Heart right ventricle (tissue), 16 donors: Measurements from ENCODE around the gene GNG11. TPM values are rescaled to one million over a fixed set of nuclear protein-coding genes. Genes with fewer than 3 reads are reported as not detected.

ENCODE experiments used
- ATAC-seq, 8 donors: fragments of 200-7000 bp; cut with Tn5 transposase; one replicate each; pipeline ENCODE4 v1.9.1; 2020; ENCODE audit warnings: mild to moderate bottlenecking in 8 of 8, moderate library complexity in 8 of 8, moderate number of reproducible peaks in 1 of 8
- DNase-seq, 2 donors: peaks; one replicate each; pipeline ENCODE4 v3.0.0-alpha.2; 2020
- H3K27ac ChIP-seq, 10 donors: fragments of 200-600 bp; sonication (generic) in 2 of 10; one replicate each; pipeline versions ENCODE4 v1.5.0 to v1.8.0; 2020 to 2022; ENCODE audit warnings: mild to moderate bottlenecking in 3 of 10
- H3K27me3 ChIP-seq, 7 donors: fragments of 200-600 bp; one replicate each; pipeline ENCODE4 v1.8.0; 2021 to 2022; ENCODE audit warnings: mild to moderate bottlenecking in 2 of 7
- H3K36me3 ChIP-seq, 9 donors: fragments of 200-600 bp; sonication (generic) in 1 of 9; one replicate each; pipeline versions ENCODE4 v1.5.0 to v1.8.0; 2020 to 2022; ENCODE audit warnings: mild to moderate bottlenecking in 2 of 9
- H3K4me1 ChIP-seq, 9 donors: fragments of 200-600 bp; sonication (generic) in 1 of 9; one replicate each; pipeline versions ENCODE4 v1.5.0 to v1.8.0; 2020 to 2022; ENCODE audit warnings: mild to moderate bottlenecking in 4 of 9
- H3K4me3 ChIP-seq, 10 donors: fragments of 200-600 bp; sonication (generic) in 2 of 10; one replicate each; pipeline versions ENCODE4 v1.5.0 to v1.8.0; 2020 to 2022; ENCODE audit warnings: mild to moderate bottlenecking in 7 of 10, moderate library complexity in 2 of 10
- H3K9me3 ChIP-seq, 11 donors: fragments of 200-600 bp in 10 of 11; sonication (generic) in 2 of 11; one replicate each; pipeline versions ENCODE4 v1.5.0 to v1.8.0; 2013 to 2022; ENCODE audit warnings: mild to moderate bottlenecking in 2 of 11, control low read depth in 1 of 11, moderate library complexity in 1 of 11
- CTCF ChIP-seq, 9 donors: fragments of 200-600 bp; sonication (generic) in 2 of 9; IDR thresholded peaks; one replicate each; pipeline versions ENCODE4 v1.5.0 to v1.8.0; 2021 to 2022; ENCODE audit warnings: antibody characterized with exemption in 9 of 9, mild to moderate bottlenecking in 5 of 9, moderate library complexity in 1 of 9
- WGBS, 2 donors: extraction: QIAGEN DNeasy Blood & Tissue Kit; methylation state at CpG; one replicate each; pipeline ENCODE4 v1.1.7; 2013; ENCODE audit warnings: inconsistent platforms in 1 of 2; 5-methylcytosine and 5-hydroxymethylcytosine counted together
- intact Hi-C, 10 donors: fragments of 100-400 bp; cut with DNase I; formaldehyde crosslinking; loops; one replicate each; pipeline versions ENCODE4 v1.11.1 to v1.14.2; 2022
- polyA plus RNA-seq, 2 donors: library from polyadenylated mRNA; stranded (reverse); fragments of 200-250 nt; gene quantifications; one replicate each; pipeline ENCODE4 v1.2.3, GENCODE V29; 2013
- total RNA-seq, 10 donors: library from RNA; stranded (reverse); fragmentation: NEBNext Ultra II Directional in 3 of 10; extraction: Animal tissue kit (Norgen Biotek cat#: 25700) in 3 of 10; gene quantifications; one replicate each; pipeline versions ENCODE4 v1.2.1 to v1.2.4, GENCODE V29; 2021 to 2023
- donor health status: Arrhythmogenic right ventricular cardiomyopathy.
- donor health status: ischemic (EF 13 %, LVEDD 7.1; RV severe dilation, severe dysfunction).
- donor health status: healthy with polysubstance abuse.
- donor health status: DM: no; HTN: yes; CAD: no.
- donor health status: DM: no; HTN: no; CAD: no.
- donor health status: ischemic (EF 25% LVEDD 6.9; RV normal size, moderate dysfunction).
- donor health status: ischemic (EF 25% LVEDD 5.7; RV mildly dilated, moderate dysfunction).
- donor health status: healthy.
- donor health status: DM: yes; HTN: yes; CAD: no.
- donor health status: Ischemic cardiomyopathy.
- donor health status: ischemic (EF 35%, LVEDD 5.7; RV mildly dilated, moderate dysfunction).
- donor health status: nonischemic (EF 11% LVEDD 7.7; RV severe dilation, severe dysfunction).
- donor health status: DM: yes; HTN: yes; CAD: no.
- donor health status: PGD.
- donor health status: ischemic (EF 29% LVEDD 5.4; RV normal size, mild dysfunction).
- donor health status: nonischemic (EF 23%, LVEDD 6.1; RV moderate dilation, normal function).

The GNG11 gene
- total and polyA plus RNA-seq, 12 donors, result 10.6 to 52.7 (median 16.4) TPM

GRCh38 chr7:93977211-93977950 is 55.8 kb downstream of the GNG11 start:
- no peak for DNase-seq
- Histone ChIP-seq H3K4me3 (no peak overlapping the region), H3K27me3 (no peaks in the 10 kb centered on the region), H3K36me3 (no peaks in the 10 kb centered on the region), H3K4me1 (peaks cover 0 to 11% (median 0%) of the 10 kb centered on the region in 9 donors), H3K27ac (no peak overlapping the region), H3K9me3 (no peaks in the 10 kb centered on the region)
- no peak for ATAC-seq
- TF ChIP-seq CTCF (IDR thresholded peaks at IDR 0.05), result no peak
- 77 to 82% methylated on average over 7 of the region's 7 CpGs for WGBS, 2 donors
- intact Hi-C loops, result no loop called here

Other genes starting within 250 kb of the GNG11 start
- gene TFPI2, start 31.0 kb upstream of the GNG11 start, total RNA-seq, result 10 to 100 TPM in 1 of 10 donors, 1 to 10 TPM in 9; 1.1 to 13.4 (median 2.2) TPM
- 1 to 10 TPM; 1.8 to 8.5 TPM for gene TFPI2, start 31.0 kb upstream of the GNG11 start, polyA plus RNA-seq
- gene GNGT1, start 15.2 kb upstream of the GNG11 start, total RNA-seq, result not detected
- not detected for gene GNGT1, start 15.2 kb upstream of the GNG11 start, polyA plus RNA-seq
- 10 to 100 TPM in 8 of 10 donors, 1 to 10 TPM in 2; 6.9 to 13.8 (median 11.0) TPM for gene BET1, start 82.6 kb downstream of the GNG11 start, total RNA-seq
- gene BET1, start 82.6 kb downstream of the GNG11 start, polyA plus RNA-seq, result 10 to 100 TPM; 14.4 to 20.2 TPM